Thoracic aorta (tissue), 2 donors: ENCODE data around the gene LCE3B. TPM values are rescaled to one million over a fixed set of nuclear protein-coding genes. Genes with fewer than 3 reads are reported as not detected.

ENCODE experiments used
- ATAC-seq: fragments of 150-250 bp; one replicate; pipeline ENCODE4 v1.8.0; 2017; ENCODE audit warnings: low read depth; ENCODE audit not compliant: insufficient number of reproducible peaks, low FRiP score
- DNase-seq: peaks from one replicate; pipeline ENCODE4 v3.0.0-alpha.2; 2020; ENCODE audit warnings: low spot score
- H3K27ac ChIP-seq, 2 donors: fragments of 200-600 bp; sonication (generic); 1 replicate in 1 of 2; 2 replicates in 1 of 2; pipeline ENCODE4 v1.5.1; 2016; ENCODE audit warnings: mild to moderate bottlenecking in 2 of 2, moderate library complexity in 2 of 2
- H3K27me3 ChIP-seq: fragments of 200-600 bp; sonication (generic); replicated peaks from 2 replicates; pipeline ENCODE4 v1.6.0; 2016; ENCODE audit warnings: mild to moderate bottlenecking; ENCODE audit not compliant: insufficient read depth
- H3K36me3 ChIP-seq: fragments of 200-600 bp; sonication (generic); one replicate; pipeline ENCODE4 v1.5.1; 2016
- H3K4me1 ChIP-seq, 2 donors: fragments of 200-600 bp; sonication (generic); 1 replicate in 1 of 2; 2 replicates in 1 of 2; pipeline versions ENCODE4 v1.5.1 to v1.6.0; 2016; ENCODE audit warnings: low read depth in 2 of 2, mild to moderate bottlenecking in 1 of 2; ENCODE audit not compliant: control insufficient read depth in 1 of 2
- H3K4me3 ChIP-seq: fragments of 200-600 bp; sonication (generic); 2 replicates; pipeline ENCODE4 v1.5.1; 2016; ENCODE audit warnings: mild to moderate bottlenecking
- H3K9me3 ChIP-seq: fragments of 200-600 bp; sonication (generic); 2 replicates; pipeline ENCODE4 v1.5.1; 2016
- total RNA-seq, 2 donors: library from RNA; depleted of rRNA; stranded (reverse); fragments of >200 nt; gene quantifications; one replicate each; pipeline versions ENCODE4 v1.1.0 to v1.2.3, GENCODE V29; 2016
- TF ChIP-seq, protein P1 (sequence below): fragments of 200-600 bp; sonication (generic); IDR thresholded peaks from one replicate; pipeline ENCODE4 v1.5.1; 2019; ENCODE audit warnings: antibody characterized with exemption

LCE3B gene
- total RNA-seq, 2 donors from 2014 or later, result not detected

DNA sequence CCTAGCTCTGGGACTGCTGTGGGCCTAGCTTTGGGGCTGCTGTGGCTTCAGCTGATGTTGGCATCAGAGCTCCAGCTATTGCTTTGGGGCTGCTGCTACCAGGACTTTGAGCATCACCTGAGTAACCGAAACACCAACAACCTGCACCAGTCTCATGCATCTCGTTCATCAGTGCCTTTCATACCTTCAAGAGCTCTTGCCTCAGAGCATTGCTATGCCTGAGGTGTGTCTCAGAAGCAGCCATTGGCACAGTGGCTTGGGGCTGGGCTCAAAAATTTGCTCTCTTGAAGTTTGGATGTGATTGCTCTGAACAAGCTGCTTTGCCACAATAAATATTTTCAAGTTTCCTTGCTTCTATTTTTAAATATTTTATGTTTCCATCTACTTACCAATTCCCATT, 42.8 kb downstream of the LCE3B start:
- no peak overlapping the region for H3K27ac ChIP-seq
- no peak for ATAC-seq
- TF ChIP-seq, protein P1, sequence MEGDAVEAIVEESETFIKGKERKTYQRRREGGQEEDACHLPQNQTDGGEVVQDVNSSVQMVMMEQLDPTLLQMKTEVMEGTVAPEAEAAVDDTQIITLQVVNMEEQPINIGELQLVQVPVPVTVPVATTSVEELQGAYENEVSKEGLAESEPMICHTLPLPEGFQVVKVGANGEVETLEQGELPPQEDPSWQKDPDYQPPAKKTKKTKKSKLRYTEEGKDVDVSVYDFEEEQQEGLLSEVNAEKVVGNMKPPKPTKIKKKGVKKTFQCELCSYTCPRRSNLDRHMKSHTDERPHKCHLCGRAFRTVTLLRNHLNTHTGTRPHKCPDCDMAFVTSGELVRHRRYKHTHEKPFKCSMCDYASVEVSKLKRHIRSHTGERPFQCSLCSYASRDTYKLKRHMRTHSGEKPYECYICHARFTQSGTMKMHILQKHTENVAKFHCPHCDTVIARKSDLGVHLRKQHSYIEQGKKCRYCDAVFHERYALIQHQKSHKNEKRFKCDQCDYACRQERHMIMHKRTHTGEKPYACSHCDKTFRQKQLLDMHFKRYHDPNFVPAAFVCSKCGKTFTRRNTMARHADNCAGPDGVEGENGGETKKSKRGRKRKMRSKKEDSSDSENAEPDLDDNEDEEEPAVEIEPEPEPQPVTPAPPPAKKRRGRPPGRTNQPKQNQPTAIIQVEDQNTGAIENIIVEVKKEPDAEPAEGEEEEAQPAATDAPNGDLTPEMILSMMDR, result no peak

DNA sequence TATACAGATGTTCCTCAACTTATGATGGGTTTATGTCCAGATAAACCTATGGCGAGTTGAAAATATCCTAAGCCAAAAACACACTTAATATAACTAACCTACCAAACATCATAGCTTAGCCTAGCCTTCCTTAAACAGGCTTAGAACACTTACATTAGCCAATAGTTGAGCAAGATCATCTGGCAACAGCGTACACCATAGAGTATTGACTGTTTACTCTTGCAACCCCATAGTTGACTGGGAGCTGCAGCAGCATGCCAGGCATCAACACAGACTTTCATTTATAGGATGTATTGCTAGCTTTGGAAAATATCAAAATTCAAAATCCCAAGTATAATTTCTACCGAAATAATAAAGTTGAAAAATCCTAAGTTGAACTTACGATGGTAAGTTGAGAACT, 44.1 kb downstream of the LCE3B start:
- Histone ChIP-seq H3K4me1 (peaks cover 0 to 4% of the 10 kb centered on the region in 2 donors), H3K4me3 (no peak overlapping the region), H3K9me3 (no peaks in the 10 kb centered on the region), H3K36me3 (no peaks in the 10 kb centered on the region), H3K27me3 (no peaks in the 10 kb centered on the region), H3K27ac (no peak overlapping the region)
- TF ChIP-seq, protein P1, result no peak
- DNase-seq, result no peak
- no peak for ATAC-seq

More for the DNA sequence above, 42.8 kb downstream of the LCE3B start:
- H3K27me3 ChIP-seq, result no peaks in the 10 kb centered on the region
- peaks cover 0 to 4% of the 10 kb centered on the region in 2 donors for H3K4me1 ChIP-seq
- H3K9me3 ChIP-seq, result no peaks in the 10 kb centered on the region
- H3K4me3 ChIP-seq, result no peak overlapping the region
- no peaks in the 10 kb centered on the region for H3K36me3 ChIP-seq
- no peak for DNase-seq

DNA sequence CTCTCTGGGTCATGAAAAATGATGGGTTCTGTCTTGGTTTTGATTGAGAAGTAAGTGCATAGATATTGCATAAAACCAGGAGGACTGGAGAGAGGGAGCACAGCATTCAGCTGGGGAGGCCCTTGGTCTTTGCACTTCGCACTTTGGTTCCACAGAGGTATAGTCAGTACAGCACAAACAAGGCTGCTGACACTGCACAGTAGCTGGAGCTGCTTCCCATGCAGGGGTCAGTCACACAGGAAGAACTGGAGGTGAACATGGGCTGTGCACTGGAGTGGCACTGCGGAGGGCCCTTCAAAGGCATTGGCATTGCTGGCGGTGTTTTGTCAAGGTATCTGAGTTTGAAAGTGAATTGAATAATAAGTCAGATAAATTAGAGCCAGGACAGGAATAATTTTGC, 45.0 kb downstream of the LCE3B start:
- no peaks in the 10 kb centered on the region for H3K27me3 ChIP-seq
- H3K9me3 ChIP-seq, result no peaks in the 10 kb centered on the region
- H3K36me3 ChIP-seq, result no peaks in the 10 kb centered on the region
- no peak overlapping the region for H3K4me3 ChIP-seq
- no peak overlapping the region for H3K27ac ChIP-seq
- H3K4me1 ChIP-seq, result peaks cover 0 to 4% of the 10 kb centered on the region in 2 donors
- TF ChIP-seq, protein P1, result no peak
- DNase-seq, result no peak
- no peak for ATAC-seq

DNA sequence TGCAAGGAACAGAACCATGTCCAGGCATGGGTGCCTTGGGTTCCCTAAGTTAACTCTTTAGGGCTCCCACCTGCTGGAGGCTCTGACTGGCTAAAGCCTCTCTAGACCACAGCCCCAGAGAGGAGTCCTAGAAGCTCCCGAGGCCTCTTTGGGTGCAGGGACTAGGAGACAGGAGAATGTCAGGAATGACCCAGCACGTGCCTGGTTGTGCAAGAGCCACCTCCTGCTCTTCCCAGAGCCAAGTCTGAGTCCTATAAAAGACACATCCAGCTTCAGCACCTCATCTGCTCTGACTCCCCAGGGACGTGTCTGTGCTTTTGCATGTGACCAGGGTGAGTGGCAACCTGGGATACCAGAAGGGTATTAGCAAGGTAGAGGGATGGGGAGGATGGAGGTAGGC, 49.5 kb downstream of the LCE3B start, which contains the start of gene LCE2D:
Gene LCE2D (plus strand): TSS at position 283 of the 400 bp plus-strand sequence. CDS start 726 bp downstream, outside the sequence.
- no peaks in the 10 kb centered on the region for H3K36me3 ChIP-seq
- no peak for ATAC-seq
- H3K9me3 ChIP-seq, result no peaks in the 10 kb centered on the region
- H3K4me3 ChIP-seq, result no peak within 1 kb of the TSS
- no peak within 1 kb of the TSS for H3K27ac ChIP-seq
- no peaks in the 10 kb centered on the region for H3K4me1 ChIP-seq
- TF ChIP-seq, protein P1, result no peak
- no peaks in the 10 kb centered on the region for H3K27me3 ChIP-seq
- no peak for DNase-seq

Other genes starting within 250 kb of the LCE3B start
- not detected for gene CRNN, start 199.5 kb upstream of the LCE3B start, total RNA-seq
- not detected for gene LCE5A, start 103.0 kb upstream of the LCE3B start, total RNA-seq
- not detected for gene CRCT1, start 99.3 kb upstream of the LCE3B start, total RNA-seq
- gene LCE3E, start 47.0 kb upstream of the LCE3B start, total RNA-seq, result not detected
- not detected for gene LCE3D, start 33.3 kb upstream of the LCE3B start, total RNA-seq
- not detected for gene LCE3C, start 13.6 kb upstream of the LCE3B start, total RNA-seq
- not detected for gene LCE3A, start 9.3 kb downstream of the LCE3B start, total RNA-seq
- not detected for gene LCE2D, start 49.6 kb downstream of the LCE3B start, total RNA-seq
- gene LCE2C, start 61.5 kb downstream of the LCE3B start, total RNA-seq, result 1 to 10 TPM in 1 of 2 donors, not detected in 1; 1.8 TPM
- 1 to 10 TPM in 1 of 2 donors, not detected in 1; 2.4 TPM for gene LCE2B, start 72.3 kb downstream of the LCE3B start, total RNA-seq
- not detected for gene LCE2A, start 84.5 kb downstream of the LCE3B start, total RNA-seq
- not detected for gene LCE4A, start 94.3 kb downstream of the LCE3B start, total RNA-seq
- under 1 TPM in 1 of 2 donors, not detected in 1; 0.14 TPM for gene KPRP, start 144.2 kb downstream of the LCE3B start, total RNA-seq
- not detected for gene LCE1F, start 161.3 kb downstream of the LCE3B start, total RNA-seq
- not detected for gene LCE1E, start 172.4 kb downstream of the LCE3B start, total RNA-seq
- gene LCE1D, start 182.9 kb downstream of the LCE3B start, total RNA-seq, result not detected
- gene LCE1C, start 192.8 kb downstream of the LCE3B start, total RNA-seq, result 1 to 10 TPM in 1 of 2 donors, not detected in 1; 2.8 TPM
- gene LCE1B, start 198.2 kb downstream of the LCE3B start, total RNA-seq, result not detected
- gene LCE1A, start 213.7 kb downstream of the LCE3B start, total RNA-seq, result not detected
- gene LCE6A, start 229.0 kb downstream of the LCE3B start, total RNA-seq, result not detected
- not detected for gene LCE7A, start 246.2 kb downstream of the LCE3B start, total RNA-seq